Lower leg skin (tissue), 3 donors: ENCODE measurements around the gene GADD45GIP1.

Experiments used
- CTCF ChIP-seq, 3 donors: fragments of 450-650 bp; IDR thresholded peaks; one replicate each; pipeline ENCODE4 v1.5.1; 2016; ENCODE audit warnings: antibody characterized with exemption in 3 of 3, mild to moderate bottlenecking in 3 of 3, moderate library complexity in 2 of 3
- POLR2A ChIP-seq, 2 donors: fragments of 450-650 bp; IDR thresholded peaks; one replicate each; pipeline ENCODE4 v1.6.1; 2016 to 2017; ENCODE audit warnings: antibody characterized with exemption in 2 of 2, mild to moderate bottlenecking in 1 of 2, moderate library complexity in 1 of 2

DNA sequence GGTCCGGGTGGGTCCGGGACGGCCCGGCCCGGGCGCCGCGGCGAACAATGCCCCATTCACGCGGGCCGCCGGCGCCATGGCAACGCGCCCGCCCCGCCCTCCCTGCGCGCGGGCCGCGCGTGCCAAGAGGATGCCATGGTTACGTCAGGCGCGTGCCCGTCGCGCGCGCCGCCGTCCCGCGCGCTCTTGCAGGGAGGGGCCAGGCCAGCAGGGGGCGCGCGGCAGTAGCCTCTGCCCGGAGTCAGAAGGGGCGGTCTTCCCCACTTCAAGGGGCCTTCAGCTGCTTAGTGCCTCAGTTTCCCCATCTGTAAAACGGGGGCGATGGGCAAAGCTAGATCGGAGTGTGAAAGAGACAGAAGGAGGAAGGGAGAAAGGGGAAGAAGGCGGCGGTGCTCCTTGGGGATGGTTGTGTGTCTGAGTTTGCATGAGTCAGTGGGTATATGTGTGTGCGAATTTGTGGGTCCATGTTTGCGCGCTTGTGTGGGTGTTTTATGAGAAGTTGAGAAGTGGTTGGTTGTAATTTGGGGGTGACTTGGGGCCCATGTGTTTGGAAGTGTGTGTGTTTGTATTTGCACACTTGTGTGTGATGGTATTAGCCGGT, 26.6 kb upstream of the GADD45GIP1 start:
- TF ChIP-seq CTCF (IDR thresholded peaks at IDR 0.05) (peak in 1 of 3 donors; percentile 70), POLR2A (IDR thresholded peaks at IDR 0.05) (no peak)
